ENCODE data around the gene ORMDL3.
A peak's percentile ranks its signal among the peaks of the same experiment; 100 is the strongest.
"Not testable (repeated sequence)": the region's sequence is repeated elsewhere in the genome, so short reads cannot be mapped to it uniquely, and the experiment has no call there.

The ORMDL3 gene

GRCh38 chr17:39950871-39951348 lies 23.5 kb upstream of the ORMDL3 start:
- H3K4me3 ChIP-seq (ENCODE audit: low read depth in 1 of 2, low read length in 2 of 2): no peak overlapping the region
- peaks cover 19% of the 10 kb centered on the region for H3K4me1 ChIP-seq (ENCODE audit: insufficient read depth, low read length)
- no peaks in the 10 kb centered on the region for H3K36me3 ChIP-seq (ENCODE audit: insufficient read depth, low read length)
- H4K20me1 ChIP-seq (ENCODE audit: insufficient read depth, low read length): peaks cover 5% of the 10 kb centered on the region; the same call in 1 of the 2 replicates
- H3K4me2 ChIP-seq (ENCODE audit: insufficient read depth, low read length): no peak overlapping the region
- TF ChIP-seq, protein P1, sequence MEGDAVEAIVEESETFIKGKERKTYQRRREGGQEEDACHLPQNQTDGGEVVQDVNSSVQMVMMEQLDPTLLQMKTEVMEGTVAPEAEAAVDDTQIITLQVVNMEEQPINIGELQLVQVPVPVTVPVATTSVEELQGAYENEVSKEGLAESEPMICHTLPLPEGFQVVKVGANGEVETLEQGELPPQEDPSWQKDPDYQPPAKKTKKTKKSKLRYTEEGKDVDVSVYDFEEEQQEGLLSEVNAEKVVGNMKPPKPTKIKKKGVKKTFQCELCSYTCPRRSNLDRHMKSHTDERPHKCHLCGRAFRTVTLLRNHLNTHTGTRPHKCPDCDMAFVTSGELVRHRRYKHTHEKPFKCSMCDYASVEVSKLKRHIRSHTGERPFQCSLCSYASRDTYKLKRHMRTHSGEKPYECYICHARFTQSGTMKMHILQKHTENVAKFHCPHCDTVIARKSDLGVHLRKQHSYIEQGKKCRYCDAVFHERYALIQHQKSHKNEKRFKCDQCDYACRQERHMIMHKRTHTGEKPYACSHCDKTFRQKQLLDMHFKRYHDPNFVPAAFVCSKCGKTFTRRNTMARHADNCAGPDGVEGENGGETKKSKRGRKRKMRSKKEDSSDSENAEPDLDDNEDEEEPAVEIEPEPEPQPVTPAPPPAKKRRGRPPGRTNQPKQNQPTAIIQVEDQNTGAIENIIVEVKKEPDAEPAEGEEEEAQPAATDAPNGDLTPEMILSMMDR (IDR thresholded peaks at IDR 0.05; ENCODE audit: borderline replicate concordance, extremely low read depth, low read length, poor library complexity, severe bottlenecking): no peak
- TF ChIP-seq EZH2 (IDR thresholded peaks at IDR 0.05; ENCODE audit: borderline replicate concordance, low read depth, low read length, severe bottlenecking): no peak
- H3K27ac ChIP-seq (ENCODE audit: low read length): no peak overlapping the region
- H3K9me3 ChIP-seq (ENCODE audit: insufficient read depth, low read length, severe bottlenecking): no peaks in the 10 kb centered on the region
- H3K27me3 ChIP-seq (ENCODE audit: insufficient read depth, low read length, poor library complexity): no peaks in the 10 kb centered on the region
- H3K79me2 ChIP-seq (ENCODE audit: insufficient read depth, low read length): no peaks in the 10 kb centered on the region
- no peak overlapping the region for H3K9ac ChIP-seq (ENCODE audit: low read depth, low read length)
- DNase-seq (no peak), ATAC-seq (ENCODE audit: insufficient read depth, low read depth) (no peak)
- no peak overlapping the region for H2AFZ ChIP-seq (ENCODE audit: low read depth, low read length)

DNA sequence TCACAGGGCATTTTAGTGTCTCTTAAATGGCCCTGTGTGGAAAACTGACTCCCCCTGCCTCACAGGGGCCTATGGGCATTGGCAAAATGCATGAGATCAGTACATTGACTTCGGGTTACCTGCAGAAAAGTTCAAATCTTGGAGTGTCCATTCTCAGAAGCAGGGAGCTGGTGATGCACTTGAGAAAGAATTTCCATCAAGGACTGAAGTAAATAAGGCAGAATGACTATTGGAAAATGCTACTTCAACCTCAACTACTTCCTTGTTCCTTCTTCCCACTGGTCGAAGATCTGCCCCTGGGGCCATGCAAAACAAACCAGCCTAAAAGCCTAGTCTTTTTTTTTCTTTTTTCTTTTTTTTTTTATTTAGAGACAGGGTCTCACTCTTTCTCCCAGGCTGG lies 21.6 kb upstream of the ORMDL3 start:
- no peak overlapping the region for H2AFZ ChIP-seq (ENCODE audit: low read depth, low read length)
- TF ChIP-seq EZH2 (IDR thresholded peaks at IDR 0.05; ENCODE audit: borderline replicate concordance, low read depth, low read length, severe bottlenecking): no peak
- TF ChIP-seq, protein P1 (IDR thresholded peaks at IDR 0.05; ENCODE audit: borderline replicate concordance, extremely low read depth, low read length, poor library complexity, severe bottlenecking): no peak
- no peak overlapping the region for H3K9ac ChIP-seq (ENCODE audit: low read depth, low read length)

GRCh38 chr17:39948489-39948828 lies 21.1 kb upstream of the ORMDL3 start:
- H4K20me1 ChIP-seq (ENCODE audit: insufficient read depth, low read length); H3K27me3 ChIP-seq (ENCODE audit: insufficient read depth, low read length, poor library complexity); H3K79me2 ChIP-seq (ENCODE audit: insufficient read depth, low read length); H3K27ac ChIP-seq (ENCODE audit: low read length); H3K9me3 ChIP-seq (ENCODE audit: insufficient read depth, low read length, severe bottlenecking); H3K4me2 ChIP-seq (ENCODE audit: insufficient read depth, low read length); H3K4me3 ChIP-seq (ENCODE audit: low read depth in 1 of 2, low read length in 2 of 2); H3K9ac ChIP-seq (ENCODE audit: low read depth, low read length); DNase-seq; H3K4me1 ChIP-seq (ENCODE audit: insufficient read depth, low read length); H3K36me3 ChIP-seq (ENCODE audit: insufficient read depth, low read length); ATAC-seq (ENCODE audit: insufficient read depth, low read depth): not testable (repeated sequence)
- 0 out of 2 replicates have a peak overlapping the region, but pooled peaks have one; percentile 26 for H2AFZ ChIP-seq (ENCODE audit: low read depth, low read length)

More for the DNA sequence above, 21.6 kb upstream of the ORMDL3 start:
- H3K4me2 ChIP-seq (ENCODE audit: insufficient read depth, low read length): no peak overlapping the region
- no peaks in the 10 kb centered on the region for H3K27me3 ChIP-seq (ENCODE audit: insufficient read depth, low read length, poor library complexity)
- no peak overlapping the region for H3K4me3 ChIP-seq (ENCODE audit: low read depth in 1 of 2, low read length in 2 of 2)
- DNase-seq (no peak), ATAC-seq (ENCODE audit: insufficient read depth, low read depth) (no peak)
- no peak overlapping the region for H3K27ac ChIP-seq (ENCODE audit: low read length)
- H3K9me3 ChIP-seq (ENCODE audit: insufficient read depth, low read length, severe bottlenecking): no peaks in the 10 kb centered on the region
- H3K4me1 ChIP-seq (ENCODE audit: insufficient read depth, low read length): peaks cover 14% of the 10 kb centered on the region
- no peaks in the 10 kb centered on the region for H3K79me2 ChIP-seq (ENCODE audit: insufficient read depth, low read length)
- H3K36me3 ChIP-seq (ENCODE audit: insufficient read depth, low read length): no peaks in the 10 kb centered on the region
- H4K20me1 ChIP-seq (ENCODE audit: insufficient read depth, low read length): peaks cover 5% of the 10 kb centered on the region; the same call in 1 of the 2 replicates

- Histone ChIP-seq H3K36me3 (ENCODE audit: insufficient read depth, low read length) (no peaks in the 10 kb centered on the region), H4K20me1 (ENCODE audit: insufficient read depth, low read length) (no peaks in the 10 kb centered on the region), H3K27me3 (ENCODE audit: insufficient read depth, low read length, poor library complexity) (no peaks in the 10 kb centered on the region), H3K4me1 (ENCODE audit: insufficient read depth, low read length) (no peaks in the 10 kb centered on the region), H3K9ac (ENCODE audit: low read depth, low read length) (no peak overlapping the region), H3K79me2 (ENCODE audit: insufficient read depth, low read length) (no peaks in the 10 kb centered on the region), H3K4me2 (ENCODE audit: insufficient read depth, low read length) (no peak overlapping the region), H3K27ac (ENCODE audit: low read length) (no peak overlapping the region), H3K4me3 (ENCODE audit: low read depth in 1 of 2, low read length in 2 of 2) (no peak overlapping the region), H3K9me3 (ENCODE audit: insufficient read depth, low read length, severe bottlenecking) (no peaks in the 10 kb centered on the region), H2AFZ (ENCODE audit: low read depth, low read length) (no peak overlapping the region)
- ATAC-seq (ENCODE audit: insufficient read depth, low read depth): no peak
- TF ChIP-seq, protein P1 (IDR thresholded peaks at IDR 0.05; ENCODE audit: borderline replicate concordance, extremely low read depth, low read length, poor library complexity, severe bottlenecking): no peak
- no peak for TF ChIP-seq EZH2 (IDR thresholded peaks at IDR 0.05; ENCODE audit: borderline replicate concordance, low read depth, low read length, severe bottlenecking)
- DNase-seq: no peak
Measured at GRCh38 chr17:39946551-39947330, 19.3 kb upstream of the ORMDL3 start.

Data from DND-41 (cell line).